Posterior vena cava (tissue), 2 donors: ENCODE data around the gene SLC5A1. TPM values are rescaled to one million over a fixed set of nuclear protein-coding genes. Genes with fewer than 3 reads are reported as not detected.

Source experiments
- DNase-seq: peaks from one replicate; pipeline ENCODE4 v3.0.0-alpha.2; 2020; ENCODE audit warnings: low spot score
- intact Hi-C, 2 donors: fragments of 100-400 bp; cut with DNase I; formaldehyde crosslinking; loops; one replicate each; pipeline versions ENCODE4 v1.14.1 to v1.14.2; 2022 to 2023
- total RNA-seq, 2 donors: library from RNA; stranded (reverse); fragmentation: NEBNext Ultra II Directional; extraction: Animal tissue kit (Norgen Biotek cat#: 25700); gene quantifications; one replicate each; pipeline ENCODE4 v1.2.1, GENCODE V29; 2021
- donor health status: DM: yes; HTN: yes; CAD: no.
- donor health status: DM: yes; HTN: yes; CAD: no.

The SLC5A1 gene
- total RNA-seq, 2 donors from 2014 or later: 0.05 TPM; not detected in 1

DNA sequence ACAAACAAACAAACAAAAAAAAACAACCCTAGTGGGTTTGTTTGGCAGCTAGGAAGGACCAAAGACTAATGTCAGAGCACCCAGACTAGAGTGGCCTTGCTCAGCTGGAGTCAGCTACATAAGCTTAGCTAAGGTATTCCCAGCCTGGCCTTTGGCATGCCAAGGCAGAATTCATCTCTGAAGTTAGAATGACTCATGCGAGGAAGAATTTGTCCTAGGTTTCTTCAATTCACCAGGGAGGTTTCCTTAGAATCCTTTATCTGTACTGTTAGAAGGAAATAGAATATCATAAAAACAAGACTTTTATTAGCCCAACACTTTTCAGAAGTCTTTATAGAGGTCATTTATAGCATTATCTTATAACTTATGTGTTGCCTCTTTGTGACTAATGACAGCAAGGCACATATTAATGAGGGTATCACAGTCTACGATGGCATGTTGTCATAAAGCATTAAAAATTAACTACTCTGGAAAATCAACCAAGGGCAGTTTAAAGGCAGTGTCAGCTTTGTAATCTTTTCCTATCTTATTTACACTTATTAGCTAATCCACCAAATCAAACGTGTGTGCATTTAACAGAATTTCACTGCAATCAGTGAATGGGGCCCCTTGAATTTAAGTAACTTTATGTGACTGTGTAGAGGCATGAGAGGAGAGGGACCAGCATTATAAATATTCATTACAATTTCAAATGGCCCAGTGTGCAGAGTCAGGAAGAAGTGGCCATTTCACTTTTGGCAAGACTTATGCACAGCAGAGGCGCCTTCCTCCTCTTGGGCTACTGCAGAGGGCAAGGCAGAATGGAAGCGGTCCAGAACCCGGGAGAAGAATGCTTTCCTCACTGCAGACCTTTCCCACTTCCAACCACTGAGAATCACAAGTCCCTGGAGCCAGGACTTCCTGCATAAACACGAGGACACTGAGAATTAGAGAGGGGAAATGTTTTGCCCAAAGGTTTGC lies 36.3 kb downstream of the SLC5A1 start:
- intact Hi-C loops: no loop called here
- DNase-seq: no peak

GRCh38 chr22:32080904-32081303 lies 37.8 kb downstream of the SLC5A1 start:
- intact Hi-C loops: no loop called here
- DNase-seq: no peak

DNA sequence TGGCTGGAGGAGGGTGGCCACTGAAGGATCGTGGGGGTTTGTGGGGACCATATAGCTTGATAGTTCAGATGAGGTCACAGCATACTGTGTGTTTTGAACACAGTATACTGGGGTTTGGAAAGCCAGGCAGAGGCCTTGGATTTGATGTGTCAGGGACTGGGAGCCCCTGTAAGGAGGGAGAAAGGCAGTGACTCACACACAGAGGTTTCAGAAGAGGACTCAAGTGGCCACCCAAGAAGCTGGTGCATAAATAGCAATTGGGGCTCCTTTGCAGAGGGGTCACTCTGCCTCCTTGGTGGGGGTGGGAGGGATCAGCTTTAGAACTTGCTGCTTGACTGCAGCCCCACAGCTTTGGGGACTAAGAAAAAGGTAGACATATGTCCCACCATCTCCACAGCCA lies 39.3 kb downstream of the SLC5A1 start:
- no peak for DNase-seq
- intact Hi-C loops: no loop called here

- DNase-seq: no peak
- intact Hi-C loops: no loop called here
Observed at GRCh38 chr22:32083000-32083399, 39.9 kb downstream of the SLC5A1 start.

DNA sequence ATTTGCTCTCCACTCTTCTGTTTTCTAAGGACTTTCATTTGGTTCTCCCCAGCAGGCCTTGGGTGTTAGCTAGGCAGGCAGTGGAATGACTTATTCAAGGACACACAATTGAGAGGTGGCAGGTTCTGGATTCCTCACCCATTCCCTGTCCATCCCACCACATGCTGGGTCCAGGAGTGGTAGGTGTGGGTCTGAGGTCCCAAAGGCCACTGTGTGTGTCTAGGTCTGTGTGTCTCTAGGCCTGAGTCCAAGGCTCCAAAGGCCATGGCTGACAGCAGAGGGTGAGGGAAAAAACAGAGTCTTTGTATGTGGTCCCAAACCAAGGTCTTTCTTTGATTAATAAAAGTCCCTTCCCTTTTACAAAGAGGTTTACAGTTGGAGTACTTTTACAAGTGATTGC lies 40.8 kb downstream of the SLC5A1 start:
- intact Hi-C loops: no loop called here
- no peak for DNase-seq

- DNase-seq: no peak
- intact Hi-C loops: no loop called here
Observed at GRCh38 chr22:32088084-32088483, 45.0 kb downstream of the SLC5A1 start.

DNA sequence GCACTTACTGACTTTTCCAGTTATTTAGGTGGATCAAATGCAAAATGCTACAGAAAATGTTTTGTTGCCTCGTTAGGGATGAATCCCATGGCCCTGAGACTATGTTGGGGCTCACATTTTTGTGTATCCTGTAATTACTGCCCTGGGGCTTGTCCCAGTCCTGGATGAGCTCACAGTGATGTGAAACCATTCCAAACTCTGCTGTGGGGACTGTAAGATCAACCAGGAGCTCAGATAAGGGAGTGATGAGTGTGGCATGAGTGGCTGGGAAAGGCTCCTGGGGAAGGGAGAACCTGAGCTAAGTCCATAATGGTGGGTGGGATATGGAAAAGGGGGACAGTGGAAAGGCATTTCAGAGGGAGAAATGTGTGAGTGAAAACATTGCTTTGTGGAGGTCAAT lies 54.0 kb downstream of the SLC5A1 start:
- no peak for DNase-seq
- intact Hi-C loops: no loop called here

- intact Hi-C loops: no loop called here
- no peak for DNase-seq
Observed at GRCh38 chr22:32097881-32098499, 54.9 kb downstream of the SLC5A1 start.

DNA sequence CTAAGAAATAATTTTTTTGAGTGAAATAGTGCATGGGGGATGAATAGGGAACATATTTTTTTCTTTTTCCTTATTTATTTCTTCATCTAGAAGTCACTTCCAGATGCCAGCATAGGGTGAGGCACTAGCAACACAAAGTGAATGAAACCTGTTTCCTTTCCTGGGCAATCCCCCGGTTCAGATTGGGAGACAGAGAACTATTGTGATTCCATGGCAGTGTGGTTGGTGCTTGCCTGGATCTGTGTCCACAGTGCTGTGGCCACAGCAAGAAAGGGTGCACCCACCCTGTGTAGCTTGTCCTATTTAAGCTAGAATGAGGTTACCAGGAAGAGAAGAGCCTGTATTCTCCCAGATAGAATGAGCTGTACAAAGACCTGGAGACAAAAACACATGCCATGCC lies 57.6 kb downstream of the SLC5A1 start:
- intact Hi-C loops: no loop called here
- DNase-seq: no peak

GRCh38 chr22:32103658-32104315 lies 60.7 kb downstream of the SLC5A1 start:
- intact Hi-C loops: no loop called here
- DNase-seq: no peak

- no peak for DNase-seq
- intact Hi-C loops: no loop called here
Observed at GRCh38 chr22:32106930-32107329, 63.9 kb downstream of the SLC5A1 start.

- intact Hi-C loops: no loop called here
- DNase-seq: no peak
Observed at GRCh38 chr22:32112380-32112779, 69.3 kb downstream of the SLC5A1 start.

- intact Hi-C loops: loop anchor here in 1 of 2 donors (10.0 kb wide), 1 partner anchor 1855 kb away; no protein-coding TSS in a partner anchor
- no peak for DNase-seq
Observed at GRCh38 chr22:32119568-32120235, 76.6 kb downstream of the SLC5A1 start.

GRCh38 chr22:32120603-32121002 lies 77.5 kb downstream of the SLC5A1 start:
- no peak for DNase-seq
- intact Hi-C loops: loop anchor here in 1 of 2 donors (10.0 kb wide), 1 partner anchor 1854 kb away; no protein-coding TSS in a partner anchor

GRCh38 chr22:32122899-32123298 lies 79.8 kb downstream of the SLC5A1 start:
- intact Hi-C loops: loop anchor here in 1 of 2 donors (10.0 kb wide), 1 partner anchor 1852 kb away; no protein-coding TSS in a partner anchor
- no peak for DNase-seq

GRCh38 chr22:32123657-32124056 lies 80.6 kb downstream of the SLC5A1 start:
- intact Hi-C loops: loop anchor here in 1 of 2 donors (10.0 kb wide), 1 partner anchor 1851 kb away; no protein-coding TSS in a partner anchor
- DNase-seq: no peak

- no peak for DNase-seq
- intact Hi-C loops: loop anchor here in 1 of 2 donors (10.0 kb wide), 1 partner anchor 1847 kb away; no protein-coding TSS in a partner anchor
Observed at GRCh38 chr22:32127904-32128303, 84.8 kb downstream of the SLC5A1 start.

GRCh38 chr22:32130464-32130863 lies 87.4 kb downstream of the SLC5A1 start:
- DNase-seq: no peak
- intact Hi-C loops: no loop called here

DNA sequence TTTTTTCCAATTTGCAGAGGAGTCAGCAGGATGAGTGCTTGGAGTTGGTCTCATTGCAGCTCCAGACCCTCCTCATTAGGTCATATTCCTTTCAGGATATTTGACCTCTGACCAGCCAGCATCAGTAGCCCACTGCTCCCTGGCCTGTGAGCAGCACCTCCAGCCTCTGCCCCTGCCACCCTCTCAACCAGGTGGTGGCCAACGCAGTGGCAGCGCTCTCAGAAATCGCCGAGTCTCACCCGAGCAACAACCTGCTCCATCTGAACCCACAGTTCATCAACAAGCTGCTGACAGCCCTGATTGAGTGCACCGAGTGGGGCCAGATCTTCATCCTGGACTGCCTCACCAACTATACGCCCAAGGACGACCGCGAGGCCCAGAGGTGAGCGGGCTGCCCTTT lies 89.1 kb downstream of the SLC5A1 start:
- intact Hi-C loops: no loop called here

More for the DNA sequence above, 89.1 kb downstream of the SLC5A1 start:
- DNase-seq: no peak
